ENCODE results near the gene AP3B1. TPM values are rescaled to one million over a fixed set of nuclear protein-coding genes. Genes with fewer than 3 reads are reported as not detected.

Gene AP3B1
- total and polyA plus RNA-seq, 2 donors (not counting 1 experiment from before 2014, with no cell fraction given), result 26.8 to 58.9 TPM

DNA sequence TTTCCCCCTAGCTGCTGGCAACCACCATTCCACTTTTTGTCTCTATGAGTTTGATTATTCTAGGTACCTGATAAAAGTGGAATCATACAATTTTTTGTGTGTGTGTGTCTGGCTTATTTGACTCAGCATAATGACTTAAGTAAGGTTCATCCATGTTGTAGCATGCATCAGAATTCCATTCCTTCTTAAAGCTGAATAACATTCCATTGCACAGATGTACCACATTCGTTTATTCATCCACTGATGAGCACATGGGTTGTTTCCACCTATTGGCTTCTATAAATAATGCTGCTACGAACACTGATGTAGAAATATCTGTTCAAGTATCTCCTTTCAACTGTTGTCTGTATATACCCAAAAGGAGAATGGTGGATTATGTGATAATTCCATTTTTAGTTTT lies 33.7 kb downstream of the AP3B1 start:
- peaks cover 3 to 15% of the 10 kb centered on the region in 2 experiments for H3K36me3 ChIP-seq (replicated peaks in 1 of 2; ENCODE audit: control extremely low read depth in 1 of 2, control insufficient read depth in 1 of 2, extremely low read depth in 1 of 2, insufficient read depth in 2 of 2, low read length in 1 of 2)
- intact Hi-C loops (cut with micrococcal nuclease), result loop anchor here (10.0 kb wide), 1 partner anchor 616 kb away; no protein-coding TSS in a partner anchor

DNA sequence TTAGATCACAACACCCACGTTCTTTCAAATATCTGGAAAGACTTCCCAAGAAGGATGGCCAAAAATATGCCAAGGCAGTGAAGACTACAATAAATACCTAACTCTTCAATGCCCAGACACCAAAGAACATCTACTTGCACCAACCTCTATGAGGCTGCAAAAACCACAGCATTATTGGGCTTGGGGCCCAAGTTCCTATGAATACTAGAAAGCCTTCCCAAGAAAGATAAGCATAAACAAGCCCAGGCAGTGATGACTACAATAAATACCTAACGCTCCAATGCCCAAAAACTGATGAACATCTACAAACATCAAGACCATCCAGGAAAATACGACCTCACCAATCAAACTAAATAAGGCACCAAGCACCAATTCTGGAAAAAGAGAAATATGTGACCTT lies 41.3 kb downstream of the AP3B1 start:
- TF ChIP-seq EZH2 (IDR thresholded peaks at IDR 0.05; ENCODE audit: borderline replicate concordance, insufficient read depth, low read depth, low read length, poor library complexity, severe bottlenecking) (no peak), CTCF (IDR thresholded peaks at IDR 0.05) (no peak)
- DNase-seq, result no peak
- Mint-ChIP-seq H3K27me3 (no peaks in the 10 kb centered on the region), H3K4me1 (peaks cover 11% of the 10 kb centered on the region), H3K4me3 (no peak overlapping the region), H3K9me3 (ENCODE audit: insufficient read depth) (peaks cover 4% of the 10 kb centered on the region), H3K27ac (no peak overlapping the region)
- Histone ChIP-seq H3K4me1 (ENCODE audit: control insufficient read depth in 2 of 2, insufficient read depth in 2 of 2, low read length in 2 of 2) (no peaks in the 10 kb centered on the region), H3K79me2 (ENCODE audit: control insufficient read depth, insufficient read depth, low read length) (peaks cover 61% of the 10 kb centered on the region), H3K27me3 (replicated peaks in 1 of 4; ENCODE audit: control extremely low read depth in 1 of 4, control insufficient read depth in 3 of 4, insufficient read depth in 4 of 4, low read length in 3 of 4) (no peaks in the 10 kb centered on the region), H3K9me3 (ENCODE audit: control extremely low read depth in 1 of 3, control insufficient read depth in 2 of 3, insufficient read depth in 1 of 3, low read length in 2 of 3) (peaks cover 2 to 4% (median 4%) of the 10 kb centered on the region in 3 donors), H3K4me2 (replicated peaks; ENCODE audit: low read depth, low read length, poor library complexity, severe bottlenecking) (no peak overlapping the region), H3K4me3 (ENCODE audit: control extremely low read depth in 1 of 5, extremely low read depth in 1 of 5, insufficient read depth in 1 of 5, low read depth in 2 of 5, low read length in 4 of 5) (no peak overlapping the region), H3K27ac (ENCODE audit: low read length in 2 of 2) (no peak overlapping the region), H4K20me1 (ENCODE audit: control insufficient read depth, insufficient read depth, low read length, poor library complexity, severe bottlenecking) (peaks cover 23% of the 10 kb centered on the region), H3K9ac (ENCODE audit: low read length) (no peak overlapping the region), H2AFZ (ENCODE audit: insufficient read depth, low read depth, low read length, poor library complexity, severe bottlenecking) (no peak overlapping the region), H3K36me3 (replicated peaks in 1 of 2; ENCODE audit: control extremely low read depth in 1 of 2, control insufficient read depth in 1 of 2, extremely low read depth in 1 of 2, insufficient read depth in 2 of 2, low read length in 1 of 2) (peaks cover 0 to 3% of the 10 kb centered on the region in 2 experiments)
- ATAC-seq (ENCODE audit: low read depth), result no peak
- ChIA-PET CTCF (no interaction called here), POLR2A (no interaction called here)
- intact Hi-C loops (cut with micrococcal nuclease), result no loop called here
- WGBS (ENCODE audit: insufficient coverage), result 100% methylated on average over 1 of the region's 3 CpGs

More for the DNA sequence above, 33.7 kb downstream of the AP3B1 start:
- DNase-seq, result no peak
- ChIA-PET CTCF (interaction anchor here (0.7 kb wide), 2 partner anchors 138 to 1050 kb away, joined by 3 to 4 read pairs; no protein-coding TSS in a partner anchor), POLR2A (no interaction called here)
- H3K79me2 ChIP-seq (ENCODE audit: control insufficient read depth, insufficient read depth, low read length), result peaks cover 29% of the 10 kb centered on the region
- no peaks in the 10 kb centered on the region for H3K9me3 ChIP-seq (ENCODE audit: control extremely low read depth in 1 of 3, control insufficient read depth in 2 of 3, insufficient read depth in 1 of 3, low read length in 2 of 3)
- H3K9ac ChIP-seq (ENCODE audit: low read length), result no peak overlapping the region
- H3K27me3 Mint-ChIP-seq, result no peaks in the 10 kb centered on the region
- no peaks in the 10 kb centered on the region for H3K4me1 ChIP-seq (ENCODE audit: control insufficient read depth in 2 of 2, insufficient read depth in 2 of 2, low read length in 2 of 2)
- no peaks in the 10 kb centered on the region for H4K20me1 ChIP-seq (ENCODE audit: control insufficient read depth, insufficient read depth, low read length, poor library complexity, severe bottlenecking)
- H3K4me2 ChIP-seq (replicated peaks; ENCODE audit: low read depth, low read length, poor library complexity, severe bottlenecking), result no peak overlapping the region
- no peak for TF ChIP-seq CTCF (IDR thresholded peaks at IDR 0.05)
- no peak for TF ChIP-seq EZH2 (IDR thresholded peaks at IDR 0.05; ENCODE audit: borderline replicate concordance, insufficient read depth, low read depth, low read length, poor library complexity, severe bottlenecking)
- no peak overlapping the region for H3K27ac Mint-ChIP-seq
- no peak overlapping the region for H3K4me3 ChIP-seq (ENCODE audit: control extremely low read depth in 1 of 5, extremely low read depth in 1 of 5, insufficient read depth in 1 of 5, low read depth in 2 of 5, low read length in 4 of 5)
- H3K27me3 ChIP-seq (replicated peaks in 1 of 4; ENCODE audit: control extremely low read depth in 1 of 4, control insufficient read depth in 3 of 4, insufficient read depth in 4 of 4, low read length in 3 of 4), result no peaks in the 10 kb centered on the region
- H3K4me3 Mint-ChIP-seq, result no peak overlapping the region
- H3K9me3 Mint-ChIP-seq (ENCODE audit: insufficient read depth), result peaks cover 3% of the 10 kb centered on the region
- H3K27ac ChIP-seq (ENCODE audit: low read length in 2 of 2), result no peak overlapping the region
- H2AFZ ChIP-seq (ENCODE audit: insufficient read depth, low read depth, low read length, poor library complexity, severe bottlenecking), result no peak overlapping the region
- ATAC-seq (ENCODE audit: low read depth), result no peak
- no CpG with 5 or more reads among the region's 2 CpGs for WGBS (ENCODE audit: insufficient coverage)
- H3K4me1 Mint-ChIP-seq, result peaks cover 7% of the 10 kb centered on the region
